Activated B cell treated with CpG ODN at 0.5 μM for 24 hours (primary cell): ENCODE measurements around the gene ALDH1A2. TPM values are rescaled to one million over a fixed set of nuclear protein-coding genes. Genes with fewer than 3 reads are reported as not detected.

Experiments
- ATAC-seq: fragments of 200-7000 bp; cut with Tn5 transposase; one replicate; pipeline ENCODE4 v1.10.0; 2021; ENCODE audit warnings: low read depth, mild to moderate bottlenecking, moderate library complexity
- CTCF ChIA-PET: fragments of 350-600 bp; sonication (Branson Sonifier 250); formaldehyde crosslinking; loops from one replicate; lab custom pipeline; 2021; ENCODE audit warnings: antibody characterized with exemption; lab: Charles Lee
- POLR2A ChIA-PET: fragments of 350-600 bp; sonication (Branson Sonifier 250); formaldehyde crosslinking; loops from one replicate; lab custom pipeline; 2021; ENCODE audit warnings: antibody characterized with exemption; lab: Charles Lee
- DNase-seq: peaks from one replicate; pipeline ENCODE4 v3.0.0; 2022
- H3K27ac Mint-ChIP-seq: one replicate; pipeline ENCODE4 v1.8.0; 2020; ENCODE audit warnings: mixed read lengths
- H3K27me3 Mint-ChIP-seq: one replicate; pipeline ENCODE4 v1.8.0; 2021; ENCODE audit warnings: mixed read lengths
- H3K36me3 Mint-ChIP-seq: one replicate; pipeline ENCODE4 v1.8.0; 2021; ENCODE audit warnings: low read depth, mixed read lengths
- H3K4me1 Mint-ChIP-seq: one replicate; pipeline ENCODE4 v1.8.0; 2021; ENCODE audit warnings: mixed read lengths
- H3K4me3 Mint-ChIP-seq: one replicate; pipeline ENCODE4 v1.8.0; 2020; ENCODE audit warnings: mild to moderate bottlenecking, mixed read lengths
- H3K9me3 Mint-ChIP-seq: one replicate; pipeline ENCODE4 v1.8.0; 2020; ENCODE audit warnings: mixed read lengths
- CTCF ChIP-seq: fragments of 200-600 bp; IDR thresholded peaks from one replicate; pipeline ENCODE4 v1.8.0; 2022; ENCODE audit warnings: antibody characterized with exemption, mild to moderate bottlenecking
- intact Hi-C: fragments of 100-400 bp; cut with micrococcal nuclease; formaldehyde crosslinking; loops from one replicate; pipeline ENCODE4 v1.15.1; 2024
- total RNA-seq: library from RNA; stranded (reverse); gene quantifications from 2 replicates; pipeline ENCODE4 v1.2.3, GENCODE V29; 2022

ALDH1A2 gene
- total RNA-seq, 1 donor from 2014 or later: not detected

GRCh38 chr15:58044551-58044950, 21.0 kb downstream of the ALDH1A2 start:
- no peaks in the 10 kb centered on the region for H3K36me3 Mint-ChIP-seq
- H3K27ac Mint-ChIP-seq: no peak overlapping the region

GRCh38 chr15:58043192-58043903, 22.2 kb downstream of the ALDH1A2 start:
- no peak overlapping the region for H3K27ac Mint-ChIP-seq
- H3K27me3 Mint-ChIP-seq: peaks cover 11% of the 10 kb centered on the region
- H3K4me1 Mint-ChIP-seq: no peaks in the 10 kb centered on the region
- no peak for DNase-seq
- no peak for TF ChIP-seq CTCF
- intact Hi-C loops: loop anchor here (5.0 kb wide), 1 partner anchor 139 kb away; no protein-coding TSS in a partner anchor
- H3K36me3 Mint-ChIP-seq: no peaks in the 10 kb centered on the region
- ChIA-PET CTCF (interaction anchor here (1.2 kb wide), 1 partner anchor 26 kb away, joined by 4 read pairs; no protein-coding TSS in a partner anchor), POLR2A (no interaction called here)
- no peaks in the 10 kb centered on the region for H3K9me3 Mint-ChIP-seq
- H3K4me3 Mint-ChIP-seq: no peak overlapping the region
- ATAC-seq: no peak

More at GRCh38 chr15:58044551-58044950, 21.0 kb downstream of the ALDH1A2 start:
- ATAC-seq (no peak), DNase-seq (no peak)
- Mint-ChIP-seq H3K27me3 (peaks cover 16% of the 10 kb centered on the region), H3K9me3 (no peaks in the 10 kb centered on the region), H3K4me3 (no peak overlapping the region), H3K4me1 (no peaks in the 10 kb centered on the region)
- no peak for TF ChIP-seq CTCF
- ChIA-PET POLR2A (no interaction called here), CTCF (no interaction called here)
- intact Hi-C loops: loop anchor here (5.0 kb wide), 1 partner anchor 138 kb away; no protein-coding TSS in a partner anchor

GRCh38 chr15:58042006-58042405, 23.5 kb downstream of the ALDH1A2 start:
- no peak overlapping the region for H3K27ac Mint-ChIP-seq
- ChIA-PET CTCF (interaction anchor here (1.2 kb wide), 1 partner anchor 28 kb away, joined by 4 read pairs; no protein-coding TSS in a partner anchor), POLR2A (no interaction called here)
- TF ChIP-seq CTCF: no peak
- intact Hi-C loops: loop anchor here (5.0 kb wide), 1 partner anchor 140 kb away; no protein-coding TSS in a partner anchor
- H3K4me1 Mint-ChIP-seq: no peaks in the 10 kb centered on the region
- H3K4me3 Mint-ChIP-seq: no peak overlapping the region
- H3K27me3 Mint-ChIP-seq: peaks cover 11% of the 10 kb centered on the region
- DNase-seq (no peak), ATAC-seq (no peak)
- no peaks in the 10 kb centered on the region for H3K9me3 Mint-ChIP-seq
- H3K36me3 Mint-ChIP-seq: no peaks in the 10 kb centered on the region

DNA sequence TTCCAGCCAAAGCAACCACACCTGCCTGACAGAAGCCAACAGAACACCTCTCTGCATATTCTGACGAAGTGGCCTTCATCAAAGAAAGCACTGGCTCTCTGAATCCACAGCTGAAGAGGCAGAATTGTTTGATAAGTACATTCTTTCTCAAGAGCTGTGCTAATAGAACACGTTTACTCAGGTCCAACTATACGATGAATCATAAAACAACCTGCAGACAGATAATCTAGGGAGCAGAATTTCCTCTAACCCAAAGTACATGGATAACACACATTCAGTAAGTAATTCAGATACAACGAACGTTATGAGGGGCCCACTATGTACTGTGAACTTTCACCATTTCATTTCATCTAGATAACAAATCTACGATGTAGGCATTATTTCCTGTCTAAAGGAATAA, 25.4 kb downstream of the ALDH1A2 start:
- TF ChIP-seq CTCF: no peak
- Mint-ChIP-seq H3K9me3 (no peaks in the 10 kb centered on the region), H3K27ac (no peak overlapping the region), H3K4me1 (no peaks in the 10 kb centered on the region), H3K27me3 (peaks cover 14% of the 10 kb centered on the region), H3K4me3 (no peak overlapping the region), H3K36me3 (no peaks in the 10 kb centered on the region)
- DNase-seq (no peak), ATAC-seq (no peak)
- ChIA-PET CTCF (no interaction called here), POLR2A (no interaction called here)
- intact Hi-C loops: loop anchor here (5.0 kb wide), 1 partner anchor 142 kb away; no protein-coding TSS in a partner anchor
